Ovary (tissue), 9 donors: Measurements from ENCODE around the gene PLEK. TPM values are rescaled to one million over a fixed set of nuclear protein-coding genes. Genes with fewer than 3 reads are reported as not detected.

Source experiments
- DNase-seq, 5 donors: peaks; one replicate each; pipeline ENCODE4 v3.0.0-alpha.2; 2019 to 2020
- H3K27ac ChIP-seq, 2 donors: fragments of 200-600 bp; one replicate each; pipeline versions ENCODE4 v1.5.1 to v1.8.0; 2019 to 2022
- H3K27me3 ChIP-seq: fragments of 200-600 bp; one replicate; pipeline ENCODE4 v1.8.0; 2022
- H3K36me3 ChIP-seq: fragments of 200-600 bp; sonication (generic); one replicate; pipeline ENCODE4 v1.5.1; 2019
- H3K4me1 ChIP-seq: one replicate; pipeline ENCODE4 v1.8.1; 2013; ENCODE audit warnings: mild to moderate bottlenecking, moderate library complexity; ENCODE audit not compliant: insufficient read depth
- H3K4me3 ChIP-seq: fragments of 200-600 bp; sonication (generic); one replicate; pipeline ENCODE4 v1.5.1; 2017
- H3K9me3 ChIP-seq, 2 donors: fragments of 200-600 bp in 1 of 2; sonication (generic) in 1 of 2; one replicate each; pipeline versions ENCODE4 v1.5.1 to v1.8.1; 2013 to 2019; ENCODE audit warnings: mild to moderate bottlenecking in 1 of 2, moderate library complexity in 1 of 2
- EP300 ChIP-seq: sonication (generic); formaldehyde crosslinking; IDR thresholded peaks from one replicate; pipeline ENCODE4 v1.6.1; 2017; ENCODE audit warnings: antibody characterized with exemption
- POLR2A ChIP-seq: fragments of 450-650 bp; IDR thresholded peaks from one replicate; pipeline ENCODE4 v1.6.1; 2017; ENCODE audit warnings: antibody characterized with exemption, mild to moderate bottlenecking, moderate library complexity
- WGBS, 3 donors: extraction: QIAGEN DNeasy Blood & Tissue Kit in 1 of 3; methylation state at CpG; one replicate each; pipeline versions ENCODE4 v1.1.5 to v1.1.7; 2013 to 2017; 5-methylcytosine and 5-hydroxymethylcytosine counted together
- intact Hi-C, 4 donors: fragments of 100-400 bp; cut with DNase I; formaldehyde crosslinking; loops; one replicate each; pipeline versions ENCODE4 v1.11.0 to v1.15.1; 2022 to 2023
- polyA plus RNA-seq, 2 donors: library from polyadenylated mRNA; stranded (reverse); fragments of 200-250 nt in 1 of 2; fragments of 350-450 nt in 1 of 2; fragmentation: Illumina TruSeq in 1 of 2; extraction: RNeasy Lipid Tissue Mini Kit (QIAGEN cat#74804) in 1 of 2; gene quantifications; one replicate each; pipeline ENCODE4 v1.2.3, GENCODE V29; 2013 to 2014
- total RNA-seq, 7 donors: library from RNA; depleted of rRNA in 2 of 7; stranded (reverse); fragments of >200 nt in 2 of 7; fragmentation: NEBNext Ultra II Directional in 3 of 7; extraction: Animal tissue kit (Norgen Biotek cat#: 25700) in 3 of 7; gene quantifications; one replicate each; pipeline versions ENCODE4 v1.1.0 to v1.2.4, GENCODE V29; 2016 to 2023
- TF ChIP-seq, protein P1 (sequence below), 3 donors: fragments of 450-650 bp in 2 of 3; fragments of 200-600 bp in 1 of 3; IDR thresholded peaks; one replicate each; pipeline versions ENCODE4 v1.5.1 to v1.8.0; 2016 to 2022; ENCODE audit warnings: antibody characterized with exemption in 3 of 3, mild to moderate bottlenecking in 1 of 3
- donor health status: DM: no; HTN: no; CAD: no; lungs with moderate emphysema.
- donor health status: DM: no; HTN: no; CAD: no.
- donor health status: Bipolar disorder and iron deficiency.
- donor health status: DM: yes; HTN: yes; CAD: no.
- donor health status: DM: no; HTN: no; CAD: no.
- donor health status: DM: yes; HTN: yes; CAD: no.

Gene PLEK
- total and polyA plus RNA-seq, 9 donors, result 1.5 to 22.1 (median 2.7) TPM

DNA sequence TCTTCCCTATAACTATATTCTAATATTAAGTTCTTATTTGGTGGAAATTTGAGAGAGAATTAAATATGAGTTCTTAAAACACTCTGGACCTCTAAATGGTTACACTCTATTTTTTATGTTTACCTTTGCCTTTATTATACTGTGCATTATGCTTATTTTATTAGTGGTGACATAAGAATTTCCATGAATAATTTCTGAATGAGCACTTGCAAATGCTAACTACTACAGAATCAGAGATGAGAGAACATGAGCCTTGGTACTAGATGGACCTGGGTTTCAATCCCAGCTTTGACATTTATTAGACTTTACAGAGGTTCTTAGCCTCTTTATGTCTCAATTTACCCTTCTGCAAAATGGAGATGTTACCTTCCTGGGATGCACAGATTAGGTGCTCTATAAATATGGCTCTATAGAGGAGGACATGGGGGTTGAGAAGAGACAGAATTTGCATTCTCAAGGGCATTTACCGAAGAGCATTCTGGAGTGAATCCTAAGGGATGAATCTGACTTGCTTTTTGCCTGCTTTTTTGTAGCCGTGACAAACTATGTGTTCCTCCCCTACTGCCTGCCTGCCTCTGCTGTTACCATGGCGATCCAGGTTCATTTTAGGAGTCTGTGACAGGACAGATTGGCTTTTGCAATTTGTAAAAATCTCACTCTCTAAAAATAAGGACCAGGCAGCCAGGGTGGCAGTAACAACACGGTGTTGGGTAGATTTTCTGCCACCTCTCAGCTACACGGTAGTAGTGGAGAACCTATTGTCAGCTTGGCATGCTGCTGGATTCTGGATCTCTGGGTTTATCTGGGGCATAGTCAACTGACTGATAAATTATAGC is 24.6 kb upstream of the PLEK start:
- H3K4me3 ChIP-seq, result no peak overlapping the region
- no peaks in the 10 kb centered on the region for H3K36me3 ChIP-seq
- intact Hi-C loops, result no loop called here
- 51 to 56% (median 56%) methylated on average over 5 of the region's 5 CpGs for WGBS, 3 donors
- H3K9me3 ChIP-seq, result no peaks in the 10 kb centered on the region
- no peak for TF ChIP-seq EP300
- no peak for TF ChIP-seq POLR2A
- TF ChIP-seq, protein P1, sequence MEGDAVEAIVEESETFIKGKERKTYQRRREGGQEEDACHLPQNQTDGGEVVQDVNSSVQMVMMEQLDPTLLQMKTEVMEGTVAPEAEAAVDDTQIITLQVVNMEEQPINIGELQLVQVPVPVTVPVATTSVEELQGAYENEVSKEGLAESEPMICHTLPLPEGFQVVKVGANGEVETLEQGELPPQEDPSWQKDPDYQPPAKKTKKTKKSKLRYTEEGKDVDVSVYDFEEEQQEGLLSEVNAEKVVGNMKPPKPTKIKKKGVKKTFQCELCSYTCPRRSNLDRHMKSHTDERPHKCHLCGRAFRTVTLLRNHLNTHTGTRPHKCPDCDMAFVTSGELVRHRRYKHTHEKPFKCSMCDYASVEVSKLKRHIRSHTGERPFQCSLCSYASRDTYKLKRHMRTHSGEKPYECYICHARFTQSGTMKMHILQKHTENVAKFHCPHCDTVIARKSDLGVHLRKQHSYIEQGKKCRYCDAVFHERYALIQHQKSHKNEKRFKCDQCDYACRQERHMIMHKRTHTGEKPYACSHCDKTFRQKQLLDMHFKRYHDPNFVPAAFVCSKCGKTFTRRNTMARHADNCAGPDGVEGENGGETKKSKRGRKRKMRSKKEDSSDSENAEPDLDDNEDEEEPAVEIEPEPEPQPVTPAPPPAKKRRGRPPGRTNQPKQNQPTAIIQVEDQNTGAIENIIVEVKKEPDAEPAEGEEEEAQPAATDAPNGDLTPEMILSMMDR (IDR thresholded peaks at IDR 0.05), result no peak
- H3K27me3 ChIP-seq, result no peaks in the 10 kb centered on the region
- DNase-seq, result no peak
- H3K27ac ChIP-seq, result no peak overlapping the region
- H3K4me1 ChIP-seq, result no peaks in the 10 kb centered on the region

DNA sequence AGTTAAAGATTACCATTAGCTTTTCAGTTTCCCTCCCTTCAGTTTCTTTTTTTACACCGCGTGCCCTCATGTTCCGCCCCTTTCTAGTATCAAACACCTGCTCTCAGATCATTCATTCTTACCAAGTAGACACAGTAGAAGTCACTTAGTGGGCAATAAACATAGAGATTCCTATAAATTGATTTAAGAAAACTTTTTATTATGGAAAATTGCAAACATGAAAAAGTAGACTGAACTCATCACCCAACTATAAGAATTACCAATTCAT is 24.1 kb upstream of the PLEK start:
- no peak overlapping the region for H3K4me3 ChIP-seq
- TF ChIP-seq, protein P1 (IDR thresholded peaks at IDR 0.05), result no peak
- TF ChIP-seq POLR2A, result no peak
- TF ChIP-seq EP300, result no peak

DNA sequence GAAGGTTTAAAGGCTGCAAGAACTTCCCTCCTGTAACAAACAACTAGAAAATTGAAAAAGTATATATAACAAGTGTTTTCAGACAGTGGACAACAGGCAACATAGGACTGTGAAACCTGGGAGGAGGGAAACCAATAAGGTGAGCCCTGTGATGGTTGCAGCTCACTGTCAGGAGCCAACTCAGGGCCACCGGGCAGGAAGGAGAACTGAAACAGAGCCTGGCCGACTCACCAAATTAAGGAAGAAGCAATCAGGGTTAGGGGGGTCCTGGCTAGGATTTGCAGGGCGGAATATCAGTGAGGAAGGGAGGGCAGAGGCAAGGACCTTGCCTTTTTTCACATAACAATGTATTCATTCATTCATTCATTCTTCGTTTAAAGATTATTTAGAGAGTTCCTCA is 23.5 kb upstream of the PLEK start:
- 65 to 75% (median 72%) methylated on average over 4 of the region's 4 CpGs for WGBS, 3 donors
- Histone ChIP-seq H3K27me3 (no peaks in the 10 kb centered on the region), H3K9me3 (no peaks in the 10 kb centered on the region), H3K36me3 (no peaks in the 10 kb centered on the region), H3K4me3 (no peak overlapping the region), H3K27ac (no peak overlapping the region), H3K4me1 (no peaks in the 10 kb centered on the region)
- TF ChIP-seq, protein P1 (IDR thresholded peaks at IDR 0.05), result no peak
- TF ChIP-seq EP300 (no peak), POLR2A (no peak)
- no peak for DNase-seq
- intact Hi-C loops, result no loop called here

More for the DNA sequence above, 24.1 kb upstream of the PLEK start:
- no peaks in the 10 kb centered on the region for H3K27me3 ChIP-seq
- H3K27ac ChIP-seq, result no peak overlapping the region
- 88 to 92% (median 89%) methylated on average over 3 of the region's 3 CpGs for WGBS, 3 donors
- H3K9me3 ChIP-seq, result no peaks in the 10 kb centered on the region
- intact Hi-C loops, result no loop called here
- H3K36me3 ChIP-seq, result no peaks in the 10 kb centered on the region
- no peak for DNase-seq
- H3K4me1 ChIP-seq, result no peaks in the 10 kb centered on the region

DNA sequence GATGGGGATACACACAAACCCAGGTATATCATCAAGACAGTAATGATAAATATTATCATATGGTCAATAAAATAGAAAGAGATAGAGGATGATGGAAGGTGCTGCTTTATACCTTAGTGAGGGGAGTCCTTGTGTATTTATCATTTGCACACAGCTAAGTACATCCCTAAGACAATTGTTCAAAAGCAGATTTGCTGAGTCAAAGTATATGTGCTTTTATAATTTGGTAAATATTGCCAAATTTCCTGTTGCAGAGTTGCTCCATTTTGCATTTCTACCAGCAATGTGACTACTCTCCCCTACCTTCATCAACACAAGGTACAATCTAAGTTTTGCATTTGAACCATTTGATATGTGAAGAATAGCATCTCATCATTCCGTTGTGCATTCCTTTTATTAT is 22.6 kb upstream of the PLEK start:
- Histone ChIP-seq H3K27me3 (no peaks in the 10 kb centered on the region), H3K4me3 (no peak overlapping the region), H3K36me3 (no peaks in the 10 kb centered on the region), H3K9me3 (no peaks in the 10 kb centered on the region), H3K4me1 (no peaks in the 10 kb centered on the region), H3K27ac (no peak overlapping the region)
- TF ChIP-seq, protein P1 (IDR thresholded peaks at IDR 0.05), result no peak
- TF ChIP-seq EP300 (no peak), POLR2A (no peak)
- 80 to 89% (median 82%) methylated on average over 1 of the region's 1 CpG for WGBS, 3 donors
- intact Hi-C loops, result no loop called here
- DNase-seq, result no peak
